IPS DF 4.7 (cell line): ENCODE measurements around the gene TTLL5.

Experiments
- DNase-seq: peaks from one replicate; pipeline ENCODE4 v3.0.0-alpha.2; 2013; ENCODE audit warnings: low spot score; ENCODE audit errors: extremely low read depth

The TTLL5 gene

GRCh38 chr14:75961662-75962061, 300.6 kb downstream of the TTLL5 start:
- DNase-seq: no peak

GRCh38 chr14:75967866-75968265, 306.8 kb downstream of the TTLL5 start:
- no peak for DNase-seq

DNA sequence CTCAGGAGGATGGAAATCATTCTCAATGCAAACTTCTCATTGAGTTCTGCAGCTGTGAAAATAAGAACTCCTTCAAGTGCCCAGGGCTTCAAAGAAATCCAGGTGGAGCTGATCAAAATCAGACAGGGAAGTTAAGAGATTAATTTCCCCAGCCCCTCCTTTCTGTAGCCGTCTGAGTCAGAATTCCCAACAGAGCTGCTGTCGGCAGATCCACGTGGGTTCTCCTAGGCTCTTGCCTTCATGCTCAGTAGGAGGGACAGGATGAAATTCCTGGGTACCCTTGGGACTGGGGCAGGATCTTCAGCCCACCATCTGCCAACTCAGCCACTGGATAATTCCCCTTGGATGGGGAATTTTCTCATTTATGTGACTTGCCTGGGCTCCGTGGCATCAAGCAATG, 307.4 kb downstream of the TTLL5 start:
- DNase-seq: no peak

DNA sequence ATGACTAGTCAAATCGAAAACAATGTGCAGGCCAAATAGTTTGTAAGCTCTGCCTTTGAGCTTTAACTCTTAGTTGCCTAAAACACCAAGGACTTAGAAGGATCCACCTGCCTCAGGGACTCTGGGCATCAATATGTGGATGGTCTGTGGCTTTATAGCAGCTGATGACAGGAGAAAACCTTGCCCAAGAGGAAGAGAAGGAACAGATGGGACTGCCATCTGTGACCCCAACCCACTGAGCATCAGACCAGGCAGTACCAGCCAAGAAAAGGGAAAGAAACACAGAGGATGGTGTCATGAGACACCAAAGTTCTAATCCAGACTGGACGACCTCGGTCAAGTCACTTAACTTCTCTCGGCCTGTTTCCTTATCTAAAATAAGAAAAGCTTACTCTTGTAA, 308.1 kb downstream of the TTLL5 start:
- DNase-seq: no peak

DNA sequence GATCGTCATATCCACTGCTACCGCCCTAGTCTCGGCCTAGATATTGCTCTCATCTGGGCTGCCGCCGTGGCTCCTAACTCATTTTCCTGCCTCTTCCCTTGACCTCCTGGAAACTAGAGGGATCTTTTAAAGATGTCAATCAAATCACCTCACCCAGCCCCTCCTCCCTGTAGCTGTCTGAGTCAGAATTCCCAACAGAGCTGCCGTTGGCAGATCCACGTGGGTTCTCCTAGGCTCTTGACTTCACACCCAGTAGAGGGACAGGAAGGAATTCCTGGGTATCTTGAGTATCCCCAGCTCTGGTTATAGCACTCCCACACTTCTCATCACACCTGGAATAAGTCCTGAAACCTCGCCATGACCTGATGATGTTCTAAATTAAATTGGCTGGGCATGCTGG, 308.8 kb downstream of the TTLL5 start:
- DNase-seq: no peak

DNA sequence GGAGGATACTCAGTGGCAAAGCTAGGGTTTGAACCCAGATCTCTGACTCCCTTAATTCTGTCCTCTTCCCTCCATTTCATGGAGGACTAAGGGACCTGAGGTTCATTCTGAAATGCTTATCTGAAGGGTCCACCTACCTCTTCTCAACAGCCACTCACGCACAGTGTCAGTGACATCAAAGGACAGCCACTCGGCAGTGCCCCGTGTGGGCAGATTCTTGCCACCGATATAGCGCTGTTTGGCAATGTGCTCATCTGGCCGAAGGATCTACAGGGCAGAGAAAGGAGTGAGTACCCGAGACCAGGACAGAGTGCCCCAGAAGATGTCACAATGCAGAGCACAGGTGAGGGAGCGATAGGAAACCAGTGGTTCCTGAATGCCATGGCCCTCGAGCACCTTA, 309.9 kb downstream of the TTLL5 start:
- DNase-seq: no peak

DNA sequence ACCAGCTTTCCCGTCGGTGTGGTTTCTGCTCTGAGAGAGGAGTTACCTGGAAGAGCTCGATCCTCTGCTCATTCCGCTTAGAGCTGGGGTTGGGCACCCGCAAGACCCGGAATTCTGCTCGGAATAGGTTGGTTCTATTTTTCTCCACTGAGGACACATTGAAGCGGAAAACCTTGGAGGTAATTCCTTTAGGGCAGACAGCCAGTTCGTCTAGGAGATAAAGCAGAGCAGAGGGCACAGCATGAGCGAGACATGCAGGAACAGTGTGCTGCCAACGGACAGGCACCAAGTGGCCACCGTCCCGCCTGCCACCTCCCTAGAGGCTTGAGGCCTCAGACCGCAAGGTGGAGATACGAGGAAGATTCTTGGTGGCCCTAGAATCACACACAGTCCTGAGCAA, 310.5 kb downstream of the TTLL5 start:
- DNase-seq: no peak

DNA sequence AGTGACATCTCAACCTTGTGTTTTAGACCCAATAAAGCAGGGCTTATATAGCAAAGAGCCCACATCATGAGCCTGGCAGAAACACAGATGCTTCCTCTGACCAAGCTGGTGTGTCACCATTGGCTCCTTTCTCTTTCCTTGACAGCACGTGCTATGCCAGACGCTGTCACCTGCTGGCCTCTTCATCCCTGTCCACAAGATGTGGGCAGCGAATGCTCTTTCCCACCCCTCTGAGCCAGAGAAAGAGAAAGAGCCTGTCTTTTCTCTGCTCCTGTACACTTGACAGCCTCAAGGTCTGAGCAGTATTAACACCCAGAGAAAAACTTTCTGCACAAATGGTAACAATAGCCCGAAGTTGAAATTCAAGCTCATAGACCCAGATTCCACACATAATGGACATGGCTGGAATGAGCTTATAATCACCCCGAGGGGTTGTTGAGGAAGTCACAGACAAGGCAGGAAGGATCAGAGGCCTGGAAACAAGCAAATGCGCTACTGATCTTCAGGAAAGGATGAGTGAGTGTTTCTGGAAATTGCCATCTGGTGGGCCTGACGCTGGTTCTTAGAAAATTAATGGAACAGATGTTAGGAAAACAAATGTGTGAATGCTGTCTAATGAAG, 311.9 kb downstream of the TTLL5 start:
- DNase-seq: no peak

DNA sequence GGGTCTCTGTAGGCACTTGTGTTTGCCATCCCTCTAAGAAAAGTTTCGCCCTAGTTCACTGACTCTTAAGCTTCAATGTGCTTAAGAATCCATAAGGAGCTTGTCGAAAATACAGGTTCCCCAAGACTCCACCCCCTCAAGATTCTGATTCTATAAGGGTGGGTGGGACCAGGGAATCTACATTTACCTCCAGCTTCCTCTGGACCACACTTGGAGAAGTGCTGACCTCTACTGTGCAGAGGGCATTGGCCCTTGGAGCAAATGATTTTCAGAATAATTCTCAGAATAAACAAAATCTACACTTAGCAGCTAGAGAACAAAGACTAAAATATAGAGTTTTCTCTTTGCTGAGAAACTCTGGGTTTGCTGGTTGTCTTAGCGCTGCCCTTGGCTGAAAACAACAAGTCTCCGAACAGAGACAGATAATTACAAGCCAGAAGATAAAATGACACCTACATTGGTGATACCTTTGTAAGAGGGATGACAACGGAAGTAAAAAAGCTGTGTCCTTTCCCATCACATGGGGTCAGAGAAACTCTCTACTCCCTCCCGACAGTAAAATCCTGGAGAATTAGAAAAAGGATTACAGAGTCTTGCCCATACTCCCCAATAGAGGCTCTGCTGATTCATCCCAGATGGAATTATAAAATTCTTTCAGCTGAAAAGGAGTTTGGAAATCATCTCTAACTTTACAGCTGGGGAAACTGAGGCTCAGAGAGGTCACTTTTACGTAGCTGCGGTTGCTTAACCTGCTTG, 316.0 kb downstream of the TTLL5 start:
- DNase-seq: no peak

DNA sequence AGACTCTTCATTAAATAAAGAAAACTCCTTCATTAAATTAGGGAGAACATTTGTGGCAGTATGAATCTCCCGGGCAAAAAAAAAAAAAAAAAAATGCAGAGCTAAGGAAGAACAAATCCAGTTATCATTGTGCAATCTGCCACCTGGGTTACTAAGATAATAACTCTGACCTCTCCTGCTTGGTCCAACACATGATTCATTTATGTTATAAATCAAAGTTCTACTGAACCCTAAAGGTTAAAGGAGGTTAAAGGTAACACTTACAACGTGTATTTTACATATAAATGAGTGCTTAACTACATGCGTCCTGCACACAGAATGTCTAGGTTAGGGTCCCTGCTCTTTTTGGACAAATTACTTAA, 316.5 kb downstream of the TTLL5 start:
- DNase-seq: no peak

GRCh38 chr14:75978249-75978731, 317.2 kb downstream of the TTLL5 start:
- no peak for DNase-seq

DNA sequence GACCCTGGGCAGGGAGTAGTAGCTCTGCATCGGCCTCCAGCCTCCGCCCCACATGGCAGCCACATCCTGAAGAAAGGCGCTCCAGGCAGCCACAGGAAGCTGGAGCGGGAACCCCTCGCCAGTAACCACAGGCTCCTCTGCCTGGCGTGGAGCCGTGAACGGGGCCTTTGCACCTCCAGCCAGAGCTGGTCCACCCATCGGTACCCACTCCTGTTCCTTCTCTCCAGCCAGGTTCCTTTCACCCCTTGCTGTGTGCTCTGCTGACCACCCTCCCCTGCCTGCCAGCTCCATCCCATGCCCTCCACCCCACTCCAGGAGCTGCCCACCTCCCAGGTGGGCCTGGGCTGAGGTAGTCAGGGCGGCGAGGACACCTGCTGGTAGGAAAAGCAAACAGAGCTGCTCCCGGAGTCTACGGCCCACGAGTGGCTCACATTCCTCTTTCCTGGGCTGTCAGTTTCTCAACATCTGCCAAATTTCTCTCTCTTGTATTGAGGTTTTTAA, 318.1 kb downstream of the TTLL5 start:
- no peak for DNase-seq

GRCh38 chr14:75979648-75980565, 318.9 kb downstream of the TTLL5 start:
- no peak for DNase-seq

DNA sequence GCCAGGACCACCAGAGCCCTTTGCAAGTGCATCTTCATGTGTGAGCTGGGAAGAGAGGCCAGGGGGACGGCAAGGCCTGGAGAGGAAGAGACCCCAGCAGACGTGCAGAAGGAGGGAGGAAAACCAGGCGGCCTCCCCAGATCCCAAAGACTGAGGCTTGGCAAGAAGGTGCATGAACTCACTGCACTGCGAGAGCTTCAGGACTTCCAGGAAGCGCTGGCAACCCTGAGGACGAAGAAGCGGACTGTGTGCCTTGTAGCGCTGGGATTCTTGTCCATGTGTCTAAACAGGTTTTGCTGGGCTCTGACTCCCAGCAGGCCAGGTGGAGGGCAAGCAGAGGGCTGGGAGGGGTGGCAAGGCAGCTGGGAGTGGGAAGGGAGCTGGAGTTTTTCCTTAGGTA, 319.8 kb downstream of the TTLL5 start:
- DNase-seq: no peak

- DNase-seq: no peak
Observed at GRCh38 chr14:75981426-75982265, 320.6 kb downstream of the TTLL5 start, which contains the start of gene TGFB3. Gene TGFB3, minus strand, starts transcription at chr14:75981995. Its CDS starts 1,102 bp downstream, at chr14:75980893.

DNA sequence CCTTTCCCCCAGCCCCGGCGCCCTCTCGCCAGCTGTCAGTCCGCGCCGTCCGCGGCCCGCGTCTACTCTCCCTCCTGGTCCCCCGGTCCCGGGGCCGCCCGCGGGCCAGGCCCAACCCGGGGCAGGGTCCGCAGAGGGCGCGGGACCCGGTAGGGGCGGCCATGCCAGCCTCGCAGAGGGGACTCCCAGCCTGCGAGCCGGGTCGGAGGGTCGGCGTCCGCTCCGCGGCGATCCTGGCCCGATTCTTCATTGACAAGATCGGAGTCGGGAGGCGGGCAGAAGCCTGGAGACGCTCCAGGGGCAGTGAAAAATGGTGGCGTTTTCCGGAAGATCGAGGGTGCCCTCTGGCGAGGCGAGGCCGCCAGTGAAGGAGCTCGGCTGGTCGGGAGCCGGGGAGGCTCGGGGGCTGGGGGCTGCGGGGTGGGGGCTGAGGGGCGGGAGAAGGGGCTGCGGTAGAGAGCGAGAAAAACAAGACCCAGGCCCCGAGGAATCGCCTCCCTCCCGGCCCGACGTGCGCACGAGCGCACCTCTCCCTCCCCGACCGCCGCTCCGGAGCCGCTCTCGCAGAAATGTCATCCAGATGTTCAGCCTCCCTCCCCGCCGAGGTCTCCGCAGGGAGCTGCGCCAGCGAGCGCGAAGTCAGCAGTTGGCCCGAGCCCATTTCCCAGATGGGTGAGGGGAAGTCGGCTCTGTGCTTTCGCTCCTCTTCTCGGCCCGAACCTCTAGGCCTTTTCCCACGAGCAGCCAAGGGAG, 321.4 kb downstream of the TTLL5 start:
- DNase-seq: no peak

DNA sequence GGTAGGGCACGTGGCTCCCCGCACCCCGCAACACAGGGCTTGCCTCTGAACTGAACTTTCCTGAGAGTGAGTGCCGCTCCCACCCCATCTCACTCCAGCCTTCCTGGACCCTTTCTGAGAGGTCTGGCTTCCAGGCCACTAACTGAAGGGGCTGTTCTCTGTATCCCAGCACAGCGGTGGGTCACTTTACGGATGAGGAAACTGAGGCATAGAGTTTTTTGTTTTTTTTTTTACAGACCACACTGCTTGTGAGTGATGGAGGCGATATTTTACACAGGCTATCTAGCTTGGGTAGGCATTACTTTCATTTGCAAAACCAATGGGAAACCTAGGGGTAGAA, 321.9 kb downstream of the TTLL5 start:
- DNase-seq: no peak

- DNase-seq: no peak
Observed at GRCh38 chr14:75984674-75985073, 323.6 kb downstream of the TTLL5 start.

GRCh38 chr14:75985618-75986438, 324.8 kb downstream of the TTLL5 start, which contains the start of gene IFT43:
Gene IFT43, plus strand, starts transcription at chr14:75985763. Its CDS starts 24 bp downstream, at chr14:75985787.
- no peak for DNase-seq
